HFF-Myc (cell line): ENCODE results near the gene FBXO3.

Experiments used
- DNase-seq: peaks from one replicate; pipeline ENCODE4 v3.0.0-alpha.2; 2011; ENCODE audit warnings: low read depth; ENCODE audit errors: extremely low read depth
- H3K4me3 ChIP-seq: replicated peaks from 2 replicates; pipeline ENCODE4 v1.5.1; 2011; ENCODE audit warnings: low read depth, mild to moderate bottlenecking, control low read depth, low read length
- TF ChIP-seq, protein P1 (sequence below): IDR thresholded peaks from 2 replicates; pipeline ENCODE4 v1.5.1; 2012; ENCODE audit warnings: mild to moderate bottlenecking, low read depth, low read length, control low read depth; ENCODE audit errors: missing control alignments

Gene FBXO3

DNA sequence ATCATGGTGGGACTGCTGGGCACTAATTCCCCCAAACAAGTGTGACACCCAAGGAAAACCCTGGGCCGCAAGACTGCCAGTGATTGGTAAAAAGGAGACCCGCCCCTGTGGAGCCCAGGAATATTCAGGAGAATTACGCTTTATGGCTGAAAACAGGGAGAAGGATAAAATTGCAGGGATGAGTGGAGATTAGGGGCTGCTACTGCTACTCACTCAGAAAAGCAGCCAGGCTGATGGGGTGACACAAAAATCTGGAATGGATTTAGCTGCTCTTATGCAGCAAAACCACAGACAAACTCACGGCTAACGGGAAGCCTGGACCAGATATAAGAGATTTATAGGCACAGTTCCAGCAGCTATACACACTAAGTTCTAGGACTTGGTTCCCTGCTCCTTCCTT lies 4.4 kb upstream of the FBXO3 start:
- DNase-seq, result peak; percentile 41
- no peak overlapping the region for H3K4me3 ChIP-seq
- TF ChIP-seq, protein P1, sequence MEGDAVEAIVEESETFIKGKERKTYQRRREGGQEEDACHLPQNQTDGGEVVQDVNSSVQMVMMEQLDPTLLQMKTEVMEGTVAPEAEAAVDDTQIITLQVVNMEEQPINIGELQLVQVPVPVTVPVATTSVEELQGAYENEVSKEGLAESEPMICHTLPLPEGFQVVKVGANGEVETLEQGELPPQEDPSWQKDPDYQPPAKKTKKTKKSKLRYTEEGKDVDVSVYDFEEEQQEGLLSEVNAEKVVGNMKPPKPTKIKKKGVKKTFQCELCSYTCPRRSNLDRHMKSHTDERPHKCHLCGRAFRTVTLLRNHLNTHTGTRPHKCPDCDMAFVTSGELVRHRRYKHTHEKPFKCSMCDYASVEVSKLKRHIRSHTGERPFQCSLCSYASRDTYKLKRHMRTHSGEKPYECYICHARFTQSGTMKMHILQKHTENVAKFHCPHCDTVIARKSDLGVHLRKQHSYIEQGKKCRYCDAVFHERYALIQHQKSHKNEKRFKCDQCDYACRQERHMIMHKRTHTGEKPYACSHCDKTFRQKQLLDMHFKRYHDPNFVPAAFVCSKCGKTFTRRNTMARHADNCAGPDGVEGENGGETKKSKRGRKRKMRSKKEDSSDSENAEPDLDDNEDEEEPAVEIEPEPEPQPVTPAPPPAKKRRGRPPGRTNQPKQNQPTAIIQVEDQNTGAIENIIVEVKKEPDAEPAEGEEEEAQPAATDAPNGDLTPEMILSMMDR, result no peak

GRCh38 chr11:33777906-33778305 lies 3.6 kb upstream of the FBXO3 start:
- no peak overlapping the region for H3K4me3 ChIP-seq
- TF ChIP-seq, protein P1, result no peak

DNA sequence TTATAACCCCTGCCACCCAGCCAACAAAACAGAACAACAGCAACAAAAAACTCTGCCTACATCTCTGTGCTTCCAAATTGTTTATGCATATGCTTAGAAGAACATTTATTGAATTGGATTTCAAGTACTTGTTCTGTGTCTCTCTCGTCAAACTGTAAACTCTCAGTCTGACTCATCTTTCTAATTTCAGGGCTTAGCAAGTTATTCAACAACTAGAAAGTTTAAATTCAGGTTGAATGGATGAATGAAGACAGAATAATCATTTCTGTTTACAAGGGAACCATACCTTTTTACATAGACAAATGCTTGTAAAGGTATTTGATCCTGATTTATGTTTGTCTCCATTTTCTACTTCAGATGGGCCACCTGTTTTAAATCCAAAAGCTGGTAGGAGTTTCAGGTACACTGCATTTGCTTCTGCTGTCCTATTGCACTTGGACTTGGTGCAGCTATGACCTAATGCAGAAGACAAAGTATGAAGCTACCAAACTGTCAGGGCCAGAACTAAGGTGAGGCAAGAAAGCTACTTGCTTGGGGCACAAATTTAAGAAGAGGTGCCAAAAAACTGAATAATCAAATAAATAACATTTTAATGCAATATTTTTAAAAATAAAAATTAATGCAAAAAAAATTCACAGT lies 1.6 kb upstream of the FBXO3 start:
- H3K4me3 ChIP-seq, result no peak overlapping the region
- TF ChIP-seq, protein P1, result no peak
- DNase-seq, result no peak

More at GRCh38 chr11:33777906-33778305, 3.6 kb upstream of the FBXO3 start:
- no peak for DNase-seq

- TF ChIP-seq, protein P1, result no peak
- DNase-seq, result no peak
- no peak overlapping the region for H3K4me3 ChIP-seq
These were observed 1.1 kb upstream of the FBXO3 start for GRCh38 chr11:33775467-33775807.

- no peak for DNase-seq
- H3K4me3 ChIP-seq, result peak overlapping the region; percentile 91
- TF ChIP-seq, protein P1, result no peak
These were observed 581 bp upstream of the FBXO3 start for GRCh38 chr11:33774736-33775466.

- TF ChIP-seq, protein P1, result no peak
- DNase-seq, result no peak
- H3K4me3 ChIP-seq, result peak overlapping the region; percentile 91
These were observed 825 bp downstream of the FBXO3 start for GRCh38 chr11:33773404-33773986.
